K562 (cell line): Measurements from ENCODE around the gene HELZ. TPM values are rescaled to one million over a fixed set of nuclear protein-coding genes. Genes with fewer than 3 reads are reported as not detected.

Experiments
- ATF1 ChIP-seq, 2 experiments: fragments of 450-650 bp in 1 of 2; IDR thresholded peaks; 2 replicates each; pipeline ENCODE4 v1.6.1; 2016; ENCODE audit warnings: missing compliant biosample characterization in 1 of 2, missing genetic modification characterization in 1 of 2
- CREM ChIP-seq: IDR thresholded peaks from 2 replicates; pipeline ENCODE4 v1.6.1; 2014; ENCODE audit warnings: antibody characterized with exemption, low read depth
- GABPB1 ChIP-seq: sonication (generic); formaldehyde crosslinking; IDR thresholded peaks from 2 replicates; pipeline ENCODE4 v1.8.0; 2022; ENCODE audit warnings: mild to moderate bottlenecking, missing genetic modification reagents
- GATA2 ChIP-seq: sonication (generic); formaldehyde crosslinking; IDR thresholded peaks from 2 replicates; pipeline ENCODE4 v1.4.0; 2020; ENCODE audit warnings: mild to moderate bottlenecking, missing genetic modification reagents
- NFE2L1 ChIP-seq: fragments of 450-650 bp; IDR thresholded peaks from 2 replicates; pipeline ENCODE4 v1.6.1; 2016; ENCODE audit warnings: missing genetic modification characterization, low read depth, mild to moderate bottlenecking, missing compliant biosample characterization, moderate library complexity, borderline replicate concordance
- NFIC ChIP-seq: fragments of 450-650 bp; IDR thresholded peaks from 2 replicates; pipeline ENCODE4 v1.6.1; 2017; ENCODE audit warnings: mild to moderate bottlenecking, inconsistent platforms
- NFRKB ChIP-seq: fragments of 450-650 bp; IDR thresholded peaks from 2 replicates; pipeline ENCODE4 v1.6.1; 2016; ENCODE audit warnings: low read depth
- NFXL1 ChIP-seq: fragments of 450-650 bp; formaldehyde crosslinking; IDR thresholded peaks from 2 replicates; pipeline ENCODE4 v1.4.0; 2021; ENCODE audit warnings: mild to moderate bottlenecking
- PRPF4 ChIP-seq: fragments of 200-400 bp; formaldehyde crosslinking; IDR thresholded peaks from one replicate; pipeline ENCODE4 v1.6.1; 2017; ENCODE audit warnings: low read length, low read depth, mild to moderate bottlenecking; ENCODE audit not compliant: insufficient read depth, poor library complexity, severe bottlenecking
- RFX5 ChIP-seq: IDR thresholded peaks from 2 replicates; pipeline ENCODE4 v1.6.1; 2011; ENCODE audit warnings: low read depth, mild to moderate bottlenecking, improper control_type of control experiment, low read length
- SAP30 ChIP-seq: fragments of 200-600 bp; sonication (generic); IDR thresholded peaks from 2 replicates; pipeline ENCODE4 v1.6.1; 2012; ENCODE audit warnings: borderline replicate concordance, low read depth, mild to moderate bottlenecking, moderate library complexity, low read length, control low read depth, inconsistent platforms; ENCODE audit not compliant: insufficient read depth, poor library complexity, severe bottlenecking
- STAT6 ChIP-seq: sonication (generic); formaldehyde crosslinking; IDR thresholded peaks from 2 replicates; pipeline ENCODE4 v1.8.1; 2023; ENCODE audit warnings: mild to moderate bottlenecking, missing genetic modification reagents
- VEZF1 ChIP-seq: fragments of 200-800 bp; sonication (Bioruptor generic); IDR thresholded peaks from 2 replicates; pipeline ENCODE4 v1.6.1; 2017; ENCODE audit warnings: missing genetic modification characterization, missing compliant biosample characterization
- ZBTB9 ChIP-seq: fragments of 450-650 bp; formaldehyde crosslinking; IDR thresholded peaks from 2 replicates; pipeline ENCODE4 v1.4.0; 2020; ENCODE audit warnings: mild to moderate bottlenecking, moderate library complexity
- ZNF311 ChIP-seq: fragments of 250-450 bp; sonication (Bioruptor Pico); IDR thresholded peaks from 2 replicates; pipeline ENCODE4 v1.4.0; 2020; ENCODE audit warnings: mild to moderate bottlenecking, moderate library complexity
- ZNF592 ChIP-seq: fragments of 450-650 bp; IDR thresholded peaks from 2 replicates; pipeline ENCODE4 v1.6.1; 2017; ENCODE audit warnings: antibody characterized with exemption, mild to moderate bottlenecking
- polyA plus RNA-seq, 8 experiments: library from polyadenylated mRNA; depleted of rRNA in 4 of 8; stranded (reverse) in 5 of 8; unstranded in 3 of 8; fragments of >200 nt; fragmentation: Nextera tagmentation in 2 of 8; fragmentation: Illumina TruSeq in 1 of 8; extraction: Ambion mirVana in 2 of 8; extraction: Trizol in 1 of 8; gene quantifications; 2 replicates each; pipeline versions ENCODE4 v1.2.1 to v1.2.3, GENCODE V29; 2011 to 2014; ENCODE audit warnings: inconsistent platforms in 1 of 8, missing spikeins in 1 of 8
- total RNA-seq, 7 experiments: library from RNA; depleted of rRNA in 6 of 7; stranded (reverse); fragments of >200 nt in 6 of 7; fragmentation: Illumina TruSeq in 2 of 7; extraction: Trizol in 2 of 7; gene quantifications; 2 replicates each; pipeline versions ENCODE4 v1.2.1 to v1.2.3, GENCODE V29; 2011 to 2021; ENCODE audit warnings: low replicate concordance in 1 of 7

Gene HELZ
- total and polyA plus RNA-seq, 9 of the 15 experiments (the other 6 are each of a cell fraction or from before 2014, with no cell fraction given): 5.2 to 39.8 (median 17.3) TPM

GRCh38 chr17:67245073-67245693 lies at the start of gene HELZ (continued):
- TF ChIP-seq NFRKB: peak; percentile 12; the same call in 1 of the 2 replicates
- TF ChIP-seq GABPB1 (CRISPR knock-in tag): no peak
- TF ChIP-seq ZNF592: 0 out of 2 replicates have a peak, but pooled peaks have one; percentile 57
- 0 out of 2 replicates have a peak, but pooled peaks have one; percentile 16 for TF ChIP-seq CREM
- TF ChIP-seq SAP30: peak; percentile 14
- TF ChIP-seq RFX5: no peak
- no peak for TF ChIP-seq NFXL1 (CRISPR knock-in tag)
- TF ChIP-seq GATA2 (CRISPR knock-in tag): no peak
- TF ChIP-seq ZBTB9 (CRISPR knock-in tag): no peak
- no peak for TF ChIP-seq ZNF311
- TF ChIP-seq VEZF1 (CRISPR knock-in tag): peak; percentile 90
- no peak for TF ChIP-seq NFE2L1 (tag)
- 0 out of 2 replicates have a peak, but pooled peaks have one; percentile 3 for TF ChIP-seq NFIC
- no peak for TF ChIP-seq STAT6
- no peak for TF ChIP-seq ATF1 (CRISPR knock-in tag; IDR thresholded peaks at IDR 0.05)
- 0 out of 2 replicates have a peak, but pooled peaks have one; percentile 20 for TF ChIP-seq ATF1 (tag; IDR thresholded peaks at IDR 0.05)
- TF ChIP-seq PRPF4: no peak
